WERI-Rb-1 (cell line): ENCODE measurements around the gene MRPS27.

ENCODE experiments used
- DNase-seq: peaks from one replicate; pipeline ENCODE4 v3.0.0-alpha.2; 2020
- H3K27ac ChIP-seq: fragments of 250-450 bp; sonication (Bioruptor Pico); 2 replicates; pipeline ENCODE4 v1.5.1; 2020; ENCODE audit warnings: mild to moderate bottlenecking, moderate library complexity
- H3K27me3 ChIP-seq: fragments of 250-450 bp; sonication (Bioruptor Pico); 2 replicates; pipeline ENCODE4 v1.5.1; 2021; ENCODE audit warnings: mild to moderate bottlenecking, low read depth, moderate library complexity; ENCODE audit not compliant: insufficient read depth, severe bottlenecking
- H3K36me3 ChIP-seq: fragments of 250-450 bp; sonication (Bioruptor Pico); 2 replicates; pipeline ENCODE4 v1.5.1; 2020; ENCODE audit warnings: mild to moderate bottlenecking, moderate library complexity
- H3K4me3 ChIP-seq: 2 replicates; pipeline ENCODE4 v1.5.1; 2011; ENCODE audit warnings: low read depth, mild to moderate bottlenecking, control low read depth, low read length
- H3K9me3 ChIP-seq: fragments of 250-450 bp; sonication (Bioruptor Pico); 2 replicates; pipeline ENCODE4 v1.5.1; 2021; ENCODE audit warnings: mild to moderate bottlenecking, moderate library complexity; ENCODE audit not compliant: severe bottlenecking
- TF ChIP-seq, protein P1 (sequence below): IDR thresholded peaks from 2 replicates; pipeline ENCODE4 v1.5.1; 2011; ENCODE audit warnings: low read depth, mild to moderate bottlenecking, control low read depth, inconsistent platforms, low read length

Gene MRPS27

DNA sequence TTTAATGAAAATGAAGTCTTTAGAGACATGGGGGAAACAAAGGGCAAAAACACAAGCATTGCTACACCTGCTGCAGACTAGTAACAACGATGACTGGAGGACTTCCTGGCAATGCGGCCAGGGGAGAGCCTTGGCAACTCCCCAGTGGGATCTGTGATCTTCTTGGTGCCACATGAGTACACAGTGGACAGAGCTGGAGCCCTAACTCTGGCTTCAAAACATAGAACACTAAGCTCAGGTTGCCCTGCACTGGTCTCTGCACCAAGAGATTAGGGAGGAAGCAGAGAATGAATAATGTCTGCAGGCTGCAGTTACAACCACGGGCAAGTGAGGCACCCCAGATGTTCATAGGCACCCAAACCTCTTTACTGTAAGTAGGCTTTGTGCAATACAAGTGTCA is 91.1 kb downstream of the MRPS27 start:
- peak overlapping the region; percentile 94 for H3K27ac ChIP-seq
- no peaks in the 10 kb centered on the region for H3K27me3 ChIP-seq
- no peak overlapping the region for H3K4me3 ChIP-seq
- DNase-seq = peak; percentile 26
- H3K36me3 ChIP-seq = peaks cover 33% of the 10 kb centered on the region
- H3K9me3 ChIP-seq = no peaks in the 10 kb centered on the region
- TF ChIP-seq, protein P1, sequence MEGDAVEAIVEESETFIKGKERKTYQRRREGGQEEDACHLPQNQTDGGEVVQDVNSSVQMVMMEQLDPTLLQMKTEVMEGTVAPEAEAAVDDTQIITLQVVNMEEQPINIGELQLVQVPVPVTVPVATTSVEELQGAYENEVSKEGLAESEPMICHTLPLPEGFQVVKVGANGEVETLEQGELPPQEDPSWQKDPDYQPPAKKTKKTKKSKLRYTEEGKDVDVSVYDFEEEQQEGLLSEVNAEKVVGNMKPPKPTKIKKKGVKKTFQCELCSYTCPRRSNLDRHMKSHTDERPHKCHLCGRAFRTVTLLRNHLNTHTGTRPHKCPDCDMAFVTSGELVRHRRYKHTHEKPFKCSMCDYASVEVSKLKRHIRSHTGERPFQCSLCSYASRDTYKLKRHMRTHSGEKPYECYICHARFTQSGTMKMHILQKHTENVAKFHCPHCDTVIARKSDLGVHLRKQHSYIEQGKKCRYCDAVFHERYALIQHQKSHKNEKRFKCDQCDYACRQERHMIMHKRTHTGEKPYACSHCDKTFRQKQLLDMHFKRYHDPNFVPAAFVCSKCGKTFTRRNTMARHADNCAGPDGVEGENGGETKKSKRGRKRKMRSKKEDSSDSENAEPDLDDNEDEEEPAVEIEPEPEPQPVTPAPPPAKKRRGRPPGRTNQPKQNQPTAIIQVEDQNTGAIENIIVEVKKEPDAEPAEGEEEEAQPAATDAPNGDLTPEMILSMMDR = no peak

DNA sequence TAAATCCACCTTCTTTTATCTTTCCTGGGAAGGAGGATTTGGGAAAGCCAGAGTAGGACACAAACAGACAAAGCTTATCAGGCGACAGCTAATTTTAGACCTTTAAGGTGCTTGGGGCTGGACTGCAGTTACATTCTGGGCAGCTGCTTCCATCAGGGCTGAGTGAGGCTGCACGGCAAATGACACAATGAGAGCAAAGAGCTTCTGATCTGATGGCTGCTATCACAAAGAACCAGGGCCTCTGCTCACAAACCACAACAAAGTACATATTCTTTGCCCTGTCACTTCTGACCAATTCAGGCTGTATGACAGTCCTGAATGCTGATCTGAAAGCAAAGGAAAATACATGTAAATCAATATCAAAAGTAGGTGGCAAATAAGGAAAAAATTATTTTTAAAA is 93.1 kb downstream of the MRPS27 start:
- Histone ChIP-seq H3K4me3 (no peak overlapping the region), H3K27ac (peak overlapping the region; percentile 94), H3K27me3 (no peaks in the 10 kb centered on the region), H3K9me3 (no peaks in the 10 kb centered on the region), H3K36me3 (peaks cover 42% of the 10 kb centered on the region)
- DNase-seq = peak; percentile 82
- TF ChIP-seq, protein P1 = no peak

DNA sequence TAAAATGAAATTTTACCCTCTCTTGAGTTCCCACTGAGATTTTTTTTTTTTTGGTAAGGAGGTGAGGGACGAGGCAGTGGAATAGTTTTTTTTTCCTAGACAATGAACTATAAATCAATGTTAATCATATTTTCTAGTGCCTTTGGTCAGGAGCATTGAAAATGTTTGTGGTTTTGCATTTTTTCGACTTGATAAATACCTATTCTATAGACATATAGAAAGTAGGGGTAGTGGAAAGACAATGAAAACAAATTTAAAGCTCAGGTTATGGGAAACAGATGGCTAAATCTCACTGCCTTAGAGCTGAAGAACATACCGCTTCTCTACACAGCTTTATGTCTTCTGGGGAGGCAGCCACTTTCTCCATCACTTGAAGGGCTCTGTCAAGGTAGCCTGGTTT is 94.3 kb downstream of the MRPS27 start:
- no peaks in the 10 kb centered on the region for H3K9me3 ChIP-seq
- no peak for DNase-seq
- TF ChIP-seq, protein P1 = no peak
- peaks cover 40% of the 10 kb centered on the region for H3K36me3 ChIP-seq
- H3K27ac ChIP-seq = peak overlapping the region; percentile 94
- H3K4me3 ChIP-seq = no peak overlapping the region
- H3K27me3 ChIP-seq = no peaks in the 10 kb centered on the region

DNA sequence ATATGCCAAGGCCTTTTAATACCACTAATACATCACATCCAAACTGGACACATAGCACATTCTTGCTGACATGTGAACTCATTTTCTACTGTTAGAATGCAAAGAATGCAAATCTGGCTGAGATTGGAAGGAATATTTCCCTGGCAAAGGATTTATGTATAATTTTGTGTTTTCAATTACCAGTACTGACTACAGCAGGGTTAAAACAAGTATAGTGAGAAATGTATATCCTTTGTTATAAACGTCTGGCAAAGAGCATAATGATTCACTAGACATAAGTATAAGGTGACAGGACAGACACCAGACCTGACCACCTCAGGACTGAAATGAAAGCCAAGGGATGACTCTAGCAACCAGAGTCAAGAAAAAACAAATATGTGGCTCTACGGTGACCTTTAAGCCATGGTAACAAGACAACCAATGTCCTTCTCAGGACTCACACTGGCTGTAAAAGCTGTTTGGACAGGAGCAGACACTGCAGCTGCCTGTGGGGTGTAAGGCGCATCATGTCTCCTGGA is 95.0 kb downstream of the MRPS27 start:
- H3K27ac ChIP-seq = peak overlapping the region; percentile 94
- TF ChIP-seq, protein P1 = no peak
- no peak overlapping the region for H3K4me3 ChIP-seq
- no peaks in the 10 kb centered on the region for H3K9me3 ChIP-seq
- peaks cover 43% of the 10 kb centered on the region for H3K36me3 ChIP-seq
- DNase-seq = no peak
- H3K27me3 ChIP-seq = no peaks in the 10 kb centered on the region

DNA sequence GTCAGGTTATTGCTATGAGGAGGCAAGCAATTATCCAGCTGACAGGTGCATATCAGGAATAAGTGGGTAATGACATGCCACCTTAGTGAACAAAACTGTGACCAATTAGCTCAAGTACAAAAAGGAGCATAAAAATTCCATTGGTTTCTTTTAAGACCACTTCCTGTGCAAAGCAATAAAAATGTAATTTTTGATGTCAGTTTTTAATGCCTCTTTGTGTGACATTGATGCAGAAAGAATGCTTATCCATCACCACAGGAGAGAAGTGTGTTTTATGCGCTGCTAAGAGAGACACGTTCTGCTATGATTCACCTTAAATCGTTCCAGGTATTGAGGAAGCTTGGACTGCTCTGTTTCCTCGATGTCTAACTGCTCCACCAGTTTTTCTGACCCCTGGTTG is 96.7 kb downstream of the MRPS27 start:
- TF ChIP-seq, protein P1 = no peak
- Histone ChIP-seq H3K9me3 (no peaks in the 10 kb centered on the region), H3K27ac (no peak overlapping the region), H3K36me3 (peaks cover 52% of the 10 kb centered on the region), H3K4me3 (no peak overlapping the region), H3K27me3 (no peaks in the 10 kb centered on the region)
- no peak for DNase-seq

DNA sequence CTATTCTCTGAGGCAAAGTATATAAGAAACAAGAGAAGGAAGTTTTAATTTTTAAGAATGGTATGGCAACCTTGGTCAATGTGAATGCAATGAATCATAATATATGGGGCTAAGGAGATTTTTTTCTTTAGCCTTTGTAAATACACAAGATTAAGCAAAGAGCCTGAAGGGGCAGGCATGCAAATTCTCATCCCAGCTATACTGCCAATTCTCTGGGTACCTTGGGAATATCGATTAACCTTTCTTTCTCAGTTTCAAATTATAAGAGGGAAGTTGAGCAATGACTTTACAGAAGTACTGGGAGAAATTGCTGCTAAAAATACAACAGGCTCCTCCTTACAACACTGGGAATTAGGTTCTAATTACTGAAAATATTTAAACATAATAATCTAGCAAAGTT is 97.5 kb downstream of the MRPS27 start:
- peak overlapping the region; percentile 60 for H3K27ac ChIP-seq
- no peaks in the 10 kb centered on the region for H3K27me3 ChIP-seq
- no peak overlapping the region for H3K4me3 ChIP-seq
- H3K9me3 ChIP-seq = no peaks in the 10 kb centered on the region
- peaks cover 57% of the 10 kb centered on the region for H3K36me3 ChIP-seq
- no peak for DNase-seq
- TF ChIP-seq, protein P1 = no peak
